Naive thymus-derived CD4-positive, alpha-beta T cell (primary cell): ENCODE results near the gene CCNH. TPM values are rescaled to one million over a fixed set of nuclear protein-coding genes. Genes with fewer than 3 reads are reported as not detected.

Experiments used
- ATAC-seq: fragments of 150-1000 bp; cut with Tn5 transposase; 2 replicates; pipeline ENCODE4 v1.10.0; 2021; ENCODE audit warnings: mild to moderate bottlenecking, moderate library complexity
- CTCF ChIA-PET: fragments of 350-600 bp; sonication (Branson Sonifier 250); formaldehyde crosslinking; loops from one replicate; lab custom pipeline; 2021; ENCODE audit warnings: antibody characterized with exemption; lab: Charles Lee
- POLR2A ChIA-PET: fragments of 350-600 bp; sonication (Branson Sonifier 250); formaldehyde crosslinking; loops from one replicate; lab custom pipeline; 2021; ENCODE audit warnings: antibody characterized with exemption, inconsistent platforms; lab: Charles Lee
- DNase-seq, 9 donors: peaks; one replicate each; pipeline versions ENCODE4 v3.0.0 to v3.0.0-alpha.2; 2020 to 2022; ENCODE audit warnings: mixed read lengths in 1 of 9
- H3K27ac ChIP-seq: one replicate; pipeline ENCODE4 v1.7.0; 2013; ENCODE audit warnings: mild to moderate bottlenecking, low read depth, low read length, moderate library complexity
- H3K27me3 ChIP-seq, 2 donors: one replicate each; pipeline ENCODE4 v1.7.0; 2013; ENCODE audit warnings: low read length in 2 of 2, mild to moderate bottlenecking in 2 of 2, moderate library complexity in 2 of 2; ENCODE audit not compliant: control insufficient read depth in 2 of 2, insufficient read depth in 2 of 2
- H3K36me3 ChIP-seq, 3 experiments: 1 replicate in 2 of 3; 2 replicates in 1 of 3; pipeline ENCODE4 v1.7.0; 2013; ENCODE audit warnings: low read length in 3 of 3, mild to moderate bottlenecking in 3 of 3, moderate library complexity in 1 of 3; ENCODE audit not compliant: insufficient read depth in 3 of 3, control insufficient read depth in 2 of 3
- H3K4me1 ChIP-seq, 2 donors: one replicate each; pipeline ENCODE4 v1.7.0; 2013; ENCODE audit warnings: low read length in 2 of 2, mild to moderate bottlenecking in 2 of 2, moderate library complexity in 1 of 2; ENCODE audit not compliant: control insufficient read depth in 2 of 2, insufficient read depth in 2 of 2
- H3K4me3 ChIP-seq: 2 replicates; pipeline ENCODE4 v1.7.0; 2013; ENCODE audit warnings: mild to moderate bottlenecking, low read length
- H3K9me3 ChIP-seq, 3 experiments: 1 replicate in 2 of 3; 2 replicates in 1 of 3; pipeline ENCODE4 v1.7.0; 2013; ENCODE audit warnings: low read length in 3 of 3; ENCODE audit not compliant: control insufficient read depth in 2 of 3
- H3K27ac Mint-ChIP-seq, 9 donors: one replicate each; pipeline ENCODE4 v1.8.0; 2020 to 2022; ENCODE audit warnings: mixed read lengths in 9 of 9, mild to moderate bottlenecking in 8 of 9, moderate library complexity in 5 of 9, inconsistent platforms in 2 of 9
- H3K27me3 Mint-ChIP-seq, 5 donors: one replicate each; pipeline ENCODE4 v1.8.0; 2021 to 2022; ENCODE audit warnings: mixed read lengths in 5 of 5, mild to moderate bottlenecking in 1 of 5
- H3K36me3 Mint-ChIP-seq, 5 donors: one replicate each; pipeline ENCODE4 v1.8.0; 2020 to 2022; ENCODE audit warnings: mixed read lengths in 5 of 5, mild to moderate bottlenecking in 3 of 5, inconsistent platforms in 1 of 5
- H3K4me1 Mint-ChIP-seq, 7 donors: one replicate each; pipeline ENCODE4 v1.8.0; 2020 to 2022; ENCODE audit warnings: mixed read lengths in 7 of 7, mild to moderate bottlenecking in 3 of 7, inconsistent platforms in 1 of 7
- H3K4me3 Mint-ChIP-seq, 10 donors: one replicate each; pipeline ENCODE4 v1.8.0; 2020 to 2022; ENCODE audit warnings: mild to moderate bottlenecking in 10 of 10, mixed read lengths in 10 of 10, moderate library complexity in 6 of 10, inconsistent platforms in 2 of 10
- H3K9me3 Mint-ChIP-seq, 11 donors: one replicate each; pipeline ENCODE4 v1.8.0; 2020 to 2022; ENCODE audit warnings: mixed read lengths in 11 of 11, mild to moderate bottlenecking in 4 of 11, inconsistent platforms in 1 of 11, moderate library complexity in 1 of 11
- intact Hi-C, 2 donors: fragments of 100-400 bp; cut with micrococcal nuclease; formaldehyde crosslinking; loops; one replicate each; pipeline ENCODE4 v1.15.1; 2023
- polyA plus RNA-seq, 2 donors: library from polyadenylated mRNA; unstranded; fragments of 300-500 nt; fragmentation: Illumina TruSeq; gene quantifications; one replicate each; pipeline ENCODE4 v1.2.3, GENCODE V29; 2021
- total RNA-seq, 6 experiments: library from RNA in 5 of 6; stranded (reverse) in 5 of 6; gene quantifications; 1 replicate in 5 of 6; 2 replicates in 1 of 6; pipeline ENCODE4 v1.2.3 and lab custom pipeline; 2021 to 2026

Gene CCNH
- total and polyA plus RNA-seq, 7 experiments from 2014 or later = 55.7 to 239 (median 102) TPM

DNA sequence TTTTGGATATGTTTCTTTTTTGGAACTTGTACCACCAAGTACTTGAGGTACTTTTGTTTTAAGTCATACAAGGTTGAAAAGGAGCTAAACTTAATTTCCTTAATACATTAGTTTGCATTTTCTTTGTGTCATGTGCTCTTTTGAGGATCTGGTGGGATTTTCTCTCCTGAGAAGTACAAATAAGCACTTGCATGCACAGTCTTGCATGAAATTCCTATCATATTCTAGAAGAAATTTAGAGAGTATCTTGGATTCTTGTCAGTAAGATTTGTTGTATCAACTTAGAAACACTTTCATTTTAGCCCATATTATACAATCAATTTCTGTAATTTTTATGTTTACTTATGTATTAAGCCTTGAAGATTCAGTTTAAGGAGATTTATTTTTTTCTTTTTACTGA is 64.9 kb downstream of the CCNH start:
- H3K36me3 ChIP-seq = peaks cover 0 to 4% (median 0%) of the 10 kb centered on the region in 3 experiments
- ATAC-seq (no peak), DNase-seq (no peak)
- H3K27me3 ChIP-seq = no peaks in the 10 kb centered on the region
- H3K36me3 Mint-ChIP-seq = peaks cover 12 to 29% (median 18%) of the 10 kb centered on the region in 5 donors
- H3K9me3 Mint-ChIP-seq = peaks cover 0 to 11% (median 0%) of the 10 kb centered on the region in 11 donors
- H3K27ac Mint-ChIP-seq = no peak overlapping the region
- no peak overlapping the region for H3K27ac ChIP-seq
- H3K9me3 ChIP-seq = no peaks in the 10 kb centered on the region
- no peak overlapping the region for H3K4me3 ChIP-seq
- H3K4me1 Mint-ChIP-seq = peaks cover 3 to 26% (median 18%) of the 10 kb centered on the region in 7 donors
- no peaks in the 10 kb centered on the region for H3K4me1 ChIP-seq
- H3K27me3 Mint-ChIP-seq = no peaks in the 10 kb centered on the region
- no peak overlapping the region for H3K4me3 Mint-ChIP-seq
- ChIA-PET CTCF (interaction anchor here (0.8 kb wide), 1 partner anchor 52 kb away, joined by 4 read pairs; no protein-coding TSS in a partner anchor), POLR2A (no interaction called here)
- intact Hi-C loops = loop anchor here in 1 of 2 donors (2.0 kb wide), 1 partner anchor 17 kb away; no protein-coding TSS in a partner anchor

DNA sequence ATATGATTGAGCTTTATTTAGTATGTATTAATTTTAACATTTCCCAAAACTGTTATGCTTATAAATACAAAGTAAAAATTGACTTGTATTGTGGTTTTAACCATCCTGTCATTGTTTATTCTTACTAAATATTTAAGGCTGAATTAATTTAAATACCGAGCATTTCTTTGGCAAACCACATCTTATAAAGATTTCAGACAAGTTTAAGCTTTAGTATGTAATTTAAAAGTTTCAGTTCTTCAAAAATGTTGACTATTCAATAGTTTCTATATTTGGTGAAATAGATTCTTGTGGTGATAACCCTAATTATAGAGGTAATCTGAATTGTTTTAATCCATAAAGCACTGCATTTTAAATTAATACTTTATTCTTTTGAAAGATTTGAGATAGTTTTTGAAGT is 65.5 kb downstream of the CCNH start:
- H3K4me1 Mint-ChIP-seq = peaks cover 3 to 30% (median 18%) of the 10 kb centered on the region in 7 donors
- H3K36me3 ChIP-seq = peaks cover 0 to 4% (median 0%) of the 10 kb centered on the region in 3 experiments
- H3K27me3 ChIP-seq = no peaks in the 10 kb centered on the region
- DNase-seq = no peak
- H3K9me3 Mint-ChIP-seq = peaks cover 0 to 11% (median 0%) of the 10 kb centered on the region in 11 donors
- H3K27me3 Mint-ChIP-seq = no peaks in the 10 kb centered on the region
- ATAC-seq = no peak
- POLR2A ChIA-PET = no interaction called here
- intact Hi-C loops = loop anchor here in 1 of 2 donors (2.0 kb wide), 1 partner anchor 18 kb away; no protein-coding TSS in a partner anchor
- H3K27ac Mint-ChIP-seq = no peak overlapping the region
- CTCF ChIA-PET = interaction anchor here (0.8 kb wide), 1 partner anchor 53 kb away, joined by 4 read pairs; no protein-coding TSS in a partner anchor
- H3K36me3 Mint-ChIP-seq = peaks cover 12 to 33% (median 20%) of the 10 kb centered on the region in 5 donors
- H3K4me3 ChIP-seq = no peak overlapping the region
- no peaks in the 10 kb centered on the region for H3K4me1 ChIP-seq
- no peak overlapping the region for H3K27ac ChIP-seq
- no peak overlapping the region for H3K4me3 Mint-ChIP-seq
- no peaks in the 10 kb centered on the region for H3K9me3 ChIP-seq

Other genes with a start within 250 kb of the CCNH start
- gene RASA1, start 145.0 kb downstream of the CCNH start, total RNA-seq = 10 to 100 TPM; 20.9 to 30.7 (median 27.5) TPM
- 1 to 10 TPM; 5.9 to 6.6 TPM for gene RASA1, start 145.0 kb downstream of the CCNH start, polyA plus RNA-seq